HepG2 (cell line): ENCODE results near the gene COX6A2. TPM values are rescaled to one million over a fixed set of nuclear protein-coding genes. Genes with fewer than 3 reads are reported as not detected.
A peak's percentile ranks its signal among the peaks of the same experiment; 100 is the strongest.

Source experiments
- ATM ChIP-seq: fragments of 450-650 bp; IDR thresholded peaks from 2 replicates; pipeline ENCODE4 v1.7.1; 2017; ENCODE audit warnings: mild to moderate bottlenecking, borderline replicate concordance
- EED ChIP-seq: sonication (generic); formaldehyde crosslinking; IDR thresholded peaks from 2 replicates; pipeline ENCODE4 v1.5.0; 2020; ENCODE audit warnings: mild to moderate bottlenecking, missing genetic modification reagents
- FOXC1 ChIP-seq: sonication (generic); formaldehyde crosslinking; IDR thresholded peaks from 2 replicates; pipeline ENCODE4 v1.8.0; 2022; ENCODE audit warnings: mild to moderate bottlenecking, missing genetic modification reagents, borderline replicate concordance
- FOXO1 ChIP-seq: sonication (generic); formaldehyde crosslinking; IDR thresholded peaks from 2 replicates; pipeline ENCODE4 v1.4.0; 2020; ENCODE audit warnings: missing genetic modification reagents
- JUND ChIP-seq: sonication (generic); formaldehyde crosslinking; IDR thresholded peaks from 2 replicates; pipeline ENCODE4 v1.8.0; 2022; ENCODE audit warnings: mild to moderate bottlenecking, missing genetic modification reagents
- MXD3 ChIP-seq: IDR thresholded peaks from 2 replicates; pipeline ENCODE4 v1.6.1; 2016; ENCODE audit warnings: mild to moderate bottlenecking, missing biosample characterization, missing genetic modification reagents
- PITX1 ChIP-seq: sonication (generic); formaldehyde crosslinking; IDR thresholded peaks from 2 replicates; pipeline ENCODE4 v1.5.1; 2020; ENCODE audit warnings: mild to moderate bottlenecking, missing genetic modification reagents
- RBFOX2 ChIP-seq: fragments of 200-400 bp; formaldehyde crosslinking; IDR thresholded peaks from 2 replicates; pipeline ENCODE4 v1.6.1; 2017; ENCODE audit warnings: low read depth, mild to moderate bottlenecking, low read length
- SOX5 ChIP-seq: IDR thresholded peaks from 2 replicates; pipeline ENCODE4 v1.6.1; 2016; ENCODE audit warnings: borderline replicate concordance
- TFAP4 ChIP-seq: sonication (generic); IDR thresholded peaks from 2 replicates; pipeline ENCODE4 v1.6.1; 2016; ENCODE audit warnings: low read depth, borderline replicate concordance
- ZNF101 ChIP-seq: sonication (generic); formaldehyde crosslinking; IDR thresholded peaks from 2 replicates; pipeline ENCODE4 v1.4.0; 2020; ENCODE audit warnings: mild to moderate bottlenecking, low read depth, missing genetic modification reagents, borderline replicate concordance
- ZNF747 ChIP-seq: sonication (generic); formaldehyde crosslinking; IDR thresholded peaks from 2 replicates; pipeline ENCODE4 v1.8.1; 2023; ENCODE audit warnings: missing genetic modification reagents, mild to moderate bottlenecking, borderline replicate concordance
- ZNF772 ChIP-seq: sonication (generic); formaldehyde crosslinking; IDR thresholded peaks from 2 replicates; pipeline ENCODE4 v1.5.0; 2020; ENCODE audit warnings: mild to moderate bottlenecking, missing genetic modification reagents
- ZNF883 ChIP-seq: sonication (generic); formaldehyde crosslinking; IDR thresholded peaks from 2 replicates; pipeline ENCODE4 v1.5.1; 2020; ENCODE audit warnings: mild to moderate bottlenecking, missing genetic modification reagents; ENCODE audit errors: not compliant biosample characterization
- polyA plus RNA-seq, 8 experiments: library from polyadenylated mRNA; depleted of rRNA in 3 of 8; stranded (reverse) in 7 of 8; unstranded in 1 of 8; fragments of >200 nt; fragmentation: Illumina TruSeq in 4 of 8; extraction: Trizol in 4 of 8; gene quantifications; 2 replicates each; pipeline versions ENCODE4 v1.2.1 to v1.2.3, GENCODE V29; 2011 to 2016; ENCODE audit warnings: low read depth in 4 of 8, missing spikeins in 1 of 8, mixed read lengths in 1 of 8; ENCODE audit not compliant: insufficient read depth in 1 of 8
- total RNA-seq, 5 experiments: library from RNA; depleted of rRNA; stranded (reverse); fragments of >200 nt; fragmentation: Illumina TruSeq; extraction: Trizol; gene quantifications; 2 replicates each; pipeline ENCODE4 v1.2.3, GENCODE V29; 2016; ENCODE audit warnings: low read depth in 1 of 5
- TF ChIP-seq, protein P1 (sequence below): IDR thresholded peaks from 2 replicates; pipeline ENCODE4 v1.6.1; 2016; ENCODE audit warnings: low read depth, missing genetic modification reagents, missing compliant biosample characterization
- TF ChIP-seq, protein P2 (sequence below): sonication (generic); formaldehyde crosslinking; IDR thresholded peaks from 2 replicates; pipeline ENCODE4 v1.4.0; 2020; ENCODE audit warnings: missing genetic modification reagents, borderline replicate concordance

The COX6A2 gene
- total and polyA plus RNA-seq, 2 of the 13 experiments (the other 11 are each of a cell fraction or from before 2014, with no cell fraction given) = not detected

- TF ChIP-seq, protein P1, sequence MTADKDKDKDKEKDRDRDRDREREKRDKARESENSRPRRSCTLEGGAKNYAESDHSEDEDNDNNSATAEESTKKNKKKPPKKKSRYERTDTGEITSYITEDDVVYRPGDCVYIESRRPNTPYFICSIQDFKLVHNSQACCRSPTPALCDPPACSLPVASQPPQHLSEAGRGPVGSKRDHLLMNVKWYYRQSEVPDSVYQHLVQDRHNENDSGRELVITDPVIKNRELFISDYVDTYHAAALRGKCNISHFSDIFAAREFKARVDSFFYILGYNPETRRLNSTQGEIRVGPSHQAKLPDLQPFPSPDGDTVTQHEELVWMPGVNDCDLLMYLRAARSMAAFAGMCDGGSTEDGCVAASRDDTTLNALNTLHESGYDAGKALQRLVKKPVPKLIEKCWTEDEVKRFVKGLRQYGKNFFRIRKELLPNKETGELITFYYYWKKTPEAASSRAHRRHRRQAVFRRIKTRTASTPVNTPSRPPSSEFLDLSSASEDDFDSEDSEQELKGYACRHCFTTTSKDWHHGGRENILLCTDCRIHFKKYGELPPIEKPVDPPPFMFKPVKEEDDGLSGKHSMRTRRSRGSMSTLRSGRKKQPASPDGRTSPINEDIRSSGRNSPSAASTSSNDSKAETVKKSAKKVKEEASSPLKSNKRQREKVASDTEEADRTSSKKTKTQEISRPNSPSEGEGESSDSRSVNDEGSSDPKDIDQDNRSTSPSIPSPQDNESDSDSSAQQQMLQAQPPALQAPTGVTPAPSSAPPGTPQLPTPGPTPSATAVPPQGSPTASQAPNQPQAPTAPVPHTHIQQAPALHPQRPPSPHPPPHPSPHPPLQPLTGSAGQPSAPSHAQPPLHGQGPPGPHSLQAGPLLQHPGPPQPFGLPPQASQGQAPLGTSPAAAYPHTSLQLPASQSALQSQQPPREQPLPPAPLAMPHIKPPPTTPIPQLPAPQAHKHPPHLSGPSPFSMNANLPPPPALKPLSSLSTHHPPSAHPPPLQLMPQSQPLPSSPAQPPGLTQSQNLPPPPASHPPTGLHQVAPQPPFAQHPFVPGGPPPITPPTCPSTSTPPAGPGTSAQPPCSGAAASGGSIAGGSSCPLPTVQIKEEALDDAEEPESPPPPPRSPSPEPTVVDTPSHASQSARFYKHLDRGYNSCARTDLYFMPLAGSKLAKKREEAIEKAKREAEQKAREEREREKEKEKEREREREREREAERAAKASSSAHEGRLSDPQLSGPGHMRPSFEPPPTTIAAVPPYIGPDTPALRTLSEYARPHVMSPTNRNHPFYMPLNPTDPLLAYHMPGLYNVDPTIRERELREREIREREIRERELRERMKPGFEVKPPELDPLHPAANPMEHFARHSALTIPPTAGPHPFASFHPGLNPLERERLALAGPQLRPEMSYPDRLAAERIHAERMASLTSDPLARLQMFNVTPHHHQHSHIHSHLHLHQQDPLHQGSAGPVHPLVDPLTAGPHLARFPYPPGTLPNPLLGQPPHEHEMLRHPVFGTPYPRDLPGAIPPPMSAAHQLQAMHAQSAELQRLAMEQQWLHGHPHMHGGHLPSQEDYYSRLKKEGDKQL = no peak
- peak; percentile 27; the same call in 1 of the 2 replicates for TF ChIP-seq RBFOX2
- TF ChIP-seq, protein P2, sequence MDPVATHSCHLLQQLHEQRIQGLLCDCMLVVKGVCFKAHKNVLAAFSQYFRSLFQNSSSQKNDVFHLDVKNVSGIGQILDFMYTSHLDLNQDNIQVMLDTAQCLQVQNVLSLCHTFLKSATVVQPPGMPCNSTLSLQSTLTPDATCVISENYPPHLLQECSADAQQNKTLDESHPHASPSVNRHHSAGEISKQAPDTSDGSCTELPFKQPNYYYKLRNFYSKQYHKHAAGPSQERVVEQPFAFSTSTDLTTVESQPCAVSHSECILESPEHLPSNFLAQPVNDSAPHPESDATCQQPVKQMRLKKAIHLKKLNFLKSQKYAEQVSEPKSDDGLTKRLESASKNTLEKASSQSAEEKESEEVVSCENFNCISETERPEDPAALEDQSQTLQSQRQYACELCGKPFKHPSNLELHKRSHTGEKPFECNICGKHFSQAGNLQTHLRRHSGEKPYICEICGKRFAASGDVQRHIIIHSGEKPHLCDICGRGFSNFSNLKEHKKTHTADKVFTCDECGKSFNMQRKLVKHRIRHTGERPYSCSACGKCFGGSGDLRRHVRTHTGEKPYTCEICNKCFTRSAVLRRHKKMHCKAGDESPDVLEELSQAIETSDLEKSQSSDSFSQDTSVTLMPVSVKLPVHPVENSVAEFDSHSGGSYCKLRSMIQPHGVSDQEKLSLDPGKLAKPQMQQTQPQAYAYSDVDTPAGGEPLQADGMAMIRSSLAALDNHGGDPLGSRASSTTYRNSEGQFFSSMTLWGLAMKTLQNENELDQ (CRISPR knock-in tag) = no peak
- no peak for TF ChIP-seq ATM
- no peak for TF ChIP-seq ZNF101
- peak; percentile 10; the same call in 1 of the 2 replicates for TF ChIP-seq SOX5 (CRISPR knock-in tag)
- TF ChIP-seq ZNF747 (CRISPR knock-in tag) = peak; percentile 79
- 0 out of 2 replicates have a peak, but pooled peaks have one; percentile 46 for TF ChIP-seq ZNF772 (CRISPR knock-in tag)
- peak; percentile 11; the same call in 1 of the 2 replicates for TF ChIP-seq FOXC1 (CRISPR knock-in tag)
- peak; percentile 84; the same call in 1 of the 2 replicates for TF ChIP-seq EED
- TF ChIP-seq JUND (CRISPR knock-in tag) = no peak
- peak; percentile 63; the same call in 1 of the 2 replicates for TF ChIP-seq TFAP4
- peak; percentile 17 for TF ChIP-seq ZNF883 (CRISPR knock-in tag)
- TF ChIP-seq FOXO1 = no peak
- no peak for TF ChIP-seq PITX1 (CRISPR knock-in tag)
- no peak for TF ChIP-seq MXD3 (CRISPR knock-in tag)
Observed at GRCh38 chr16:31476303-31477219, 48.4 kb upstream of the COX6A2 start (continued).
